NCI-H1092 (cell line): ENCODE data around the gene TTC14.

Experiments
- DNase-seq: peaks from one replicate; lab custom pipeline; 2025; lab: John Stamatoyannopoulos, UW

Gene TTC14

GRCh38 chr3:180633722-180634121, 31.8 kb downstream of the TTC14 start:
- no peak for DNase-seq

DNA sequence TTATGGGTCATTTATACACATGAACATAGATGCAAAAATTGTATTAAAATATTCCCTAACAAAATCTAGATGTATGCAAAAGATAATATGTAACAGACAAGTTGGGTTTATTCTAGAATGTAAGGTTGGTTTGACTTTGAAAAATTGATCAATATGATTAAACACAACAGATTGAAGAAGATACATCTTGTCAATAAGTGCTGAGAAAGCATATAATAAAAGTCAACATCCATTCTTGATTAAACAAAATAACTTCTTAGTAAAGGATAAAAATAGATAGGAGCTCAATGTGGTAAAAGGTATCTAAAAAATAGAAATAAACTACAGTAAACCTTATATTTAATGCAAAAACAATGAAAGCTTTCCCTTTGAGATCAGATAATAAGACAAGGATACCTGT, 39.0 kb downstream of the TTC14 start:
- DNase-seq, result no peak

DNA sequence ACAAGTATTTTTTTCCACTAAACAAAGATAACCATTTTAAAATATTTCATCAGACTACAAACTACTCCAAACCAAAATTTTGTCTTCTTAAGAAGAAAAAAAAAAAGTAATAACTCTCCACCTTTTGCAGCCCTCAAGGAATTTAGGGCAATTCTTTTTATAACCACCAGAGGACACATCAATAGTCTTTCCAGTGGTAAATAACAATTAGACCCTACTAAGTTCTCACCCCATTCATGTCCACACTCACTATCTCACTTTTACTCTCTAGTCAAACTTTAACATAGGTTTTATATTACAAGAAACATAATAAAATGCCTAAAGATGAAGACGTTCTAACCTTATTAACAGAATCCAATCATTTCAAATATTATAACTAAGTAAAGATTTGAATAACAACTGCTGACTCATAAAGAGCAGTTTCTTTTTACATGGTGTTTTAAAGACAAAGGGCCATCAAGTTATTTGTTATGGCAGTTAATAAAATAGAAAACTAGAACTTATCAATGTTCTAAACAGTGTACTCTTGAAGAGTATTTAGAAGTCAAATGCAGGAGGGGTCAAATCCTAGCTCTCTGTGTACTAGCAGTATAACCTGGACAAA, 44.3 kb downstream of the TTC14 start:
- DNase-seq, result no peak

GRCh38 chr3:180656406-180656805, 54.4 kb downstream of the TTC14 start:
- no peak for DNase-seq

DNA sequence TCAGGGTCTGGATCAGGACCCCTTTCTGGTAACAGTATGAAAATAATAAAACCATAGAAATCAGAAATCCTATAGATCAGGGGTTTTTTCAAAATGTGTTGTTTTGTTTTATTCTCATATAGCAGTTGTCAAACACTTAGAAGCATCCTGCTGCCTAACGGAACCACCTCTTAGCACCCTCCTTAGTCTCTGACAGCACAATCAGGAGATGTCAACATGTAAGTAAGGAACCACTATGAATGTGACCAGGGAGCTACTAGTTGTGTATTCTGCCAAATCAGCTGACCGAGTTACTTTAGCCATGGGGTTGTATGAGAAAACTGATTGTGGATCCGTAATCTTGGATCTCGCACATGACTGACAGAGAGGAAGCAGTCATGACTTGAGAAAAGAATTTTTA, 55.1 kb downstream of the TTC14 start:
- DNase-seq, result no peak
